ENCODE data around the gene ZFPM1.

ZFPM1 gene

DNA sequence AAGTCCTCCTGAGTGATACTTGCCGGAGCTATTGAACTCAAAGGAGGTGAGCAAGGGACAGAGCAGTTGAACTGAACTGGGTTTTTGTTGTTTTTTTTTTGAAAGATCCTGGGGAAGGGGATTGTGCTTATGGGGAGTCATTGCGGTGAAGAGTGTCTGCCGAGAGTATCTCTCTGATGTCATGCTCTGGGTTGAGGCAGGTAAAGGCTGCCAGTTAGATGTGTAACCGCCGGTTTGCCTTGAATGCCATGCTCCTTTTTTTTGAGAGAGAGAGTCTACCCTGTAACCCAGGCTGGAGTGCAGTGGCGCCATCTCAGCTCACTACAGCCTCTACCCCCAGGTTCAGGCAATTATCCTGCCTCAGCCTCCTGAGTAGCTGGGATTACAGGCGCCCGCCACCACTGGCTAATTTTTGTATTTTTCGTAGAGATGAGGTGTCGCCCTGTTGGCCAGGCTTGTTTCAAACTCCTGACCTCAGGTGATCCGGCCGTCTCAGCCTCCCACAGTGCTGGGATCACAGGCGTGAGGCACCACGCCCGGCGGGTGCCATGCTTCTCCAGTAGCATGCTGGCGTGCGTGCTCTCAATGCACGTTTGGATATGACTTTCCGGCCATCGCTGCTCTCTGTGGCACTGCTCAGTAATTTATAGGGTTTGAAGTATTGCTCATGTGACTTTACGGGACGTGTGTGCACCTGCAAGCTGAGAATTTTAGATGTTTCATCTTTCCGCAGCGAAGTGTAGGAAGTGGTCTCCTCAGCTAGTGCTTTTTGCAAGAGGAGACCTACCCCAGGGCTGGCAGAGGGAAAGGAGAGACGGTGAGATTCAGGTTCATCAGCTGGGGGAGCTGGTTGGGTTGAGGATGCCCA, 125.6 kb downstream of the ZFPM1 start:
- no peak for DNase-seq

DNA sequence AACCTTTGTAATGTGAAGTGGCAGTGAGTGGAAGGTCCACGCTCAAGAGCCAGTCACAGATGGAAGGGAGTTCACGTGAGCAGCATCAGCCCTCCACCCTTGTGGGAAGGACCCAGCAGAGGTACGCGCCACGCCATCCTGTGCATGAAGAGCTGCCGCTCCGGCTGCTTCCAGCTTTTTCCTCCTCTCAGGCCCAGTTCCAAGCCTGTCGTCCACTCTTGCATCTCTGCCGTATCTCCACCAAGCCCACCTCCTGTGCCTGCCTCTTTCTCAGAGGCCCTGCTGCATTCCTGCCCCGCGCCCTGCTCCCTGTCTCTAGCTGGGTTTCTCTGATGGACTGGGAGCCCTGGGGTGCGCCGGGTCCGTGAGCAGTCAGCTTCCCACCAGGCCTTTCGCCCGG, 127.3 kb downstream of the ZFPM1 start:
- no peak for DNase-seq

DNA sequence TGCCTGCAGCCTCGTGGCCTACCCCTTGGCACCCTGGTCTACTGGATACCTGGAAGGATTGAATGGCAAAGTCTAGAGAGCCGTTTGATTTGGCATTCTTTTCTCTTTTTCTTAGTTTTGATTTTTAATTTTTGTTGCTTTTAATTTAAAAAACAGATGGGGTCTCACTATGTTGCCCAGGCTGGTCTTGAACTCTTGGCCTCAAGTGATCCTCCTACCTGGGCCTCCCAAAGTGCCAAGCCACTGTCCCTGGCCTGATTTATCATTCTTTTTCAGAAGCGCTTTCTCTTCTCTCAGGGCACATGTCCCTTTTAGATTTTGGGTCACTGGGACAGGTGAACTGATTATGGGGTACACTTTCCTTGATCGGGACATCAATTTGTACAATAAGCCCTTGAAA, 128.0 kb downstream of the ZFPM1 start:
- no peak for DNase-seq

DNA sequence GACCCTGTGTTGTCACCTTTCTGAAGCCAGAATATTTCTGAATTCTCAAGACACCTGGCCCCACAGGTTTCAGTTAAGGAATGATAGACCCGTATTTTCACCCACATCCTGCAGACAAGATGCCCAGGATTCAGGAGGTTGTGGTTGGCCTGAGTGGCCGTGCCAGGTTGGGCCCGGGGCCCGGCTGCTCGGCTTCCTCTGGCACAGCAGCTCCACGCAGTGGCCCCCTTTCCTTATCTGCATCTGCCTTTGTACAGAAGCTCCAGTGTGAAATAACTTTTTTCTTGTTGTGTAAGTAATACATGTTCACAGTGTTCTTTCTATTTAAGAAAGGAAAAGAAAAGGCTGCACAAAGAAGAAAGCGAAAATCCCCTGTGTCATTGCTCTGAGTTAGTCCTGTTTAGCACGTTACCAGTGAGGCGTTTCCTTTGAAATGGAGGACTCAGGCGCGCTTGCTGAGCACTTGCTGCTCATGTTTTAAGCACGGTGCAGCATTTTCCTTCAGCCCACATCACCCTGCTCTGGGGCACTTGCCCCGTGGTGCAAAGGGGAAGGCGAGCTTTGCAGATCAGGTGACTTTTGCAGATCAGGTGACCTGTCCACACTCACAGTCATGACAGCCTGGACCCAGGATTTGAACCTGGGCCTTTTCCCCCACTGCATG, 130.0 kb downstream of the ZFPM1 start:
- no peak for DNase-seq

DNA sequence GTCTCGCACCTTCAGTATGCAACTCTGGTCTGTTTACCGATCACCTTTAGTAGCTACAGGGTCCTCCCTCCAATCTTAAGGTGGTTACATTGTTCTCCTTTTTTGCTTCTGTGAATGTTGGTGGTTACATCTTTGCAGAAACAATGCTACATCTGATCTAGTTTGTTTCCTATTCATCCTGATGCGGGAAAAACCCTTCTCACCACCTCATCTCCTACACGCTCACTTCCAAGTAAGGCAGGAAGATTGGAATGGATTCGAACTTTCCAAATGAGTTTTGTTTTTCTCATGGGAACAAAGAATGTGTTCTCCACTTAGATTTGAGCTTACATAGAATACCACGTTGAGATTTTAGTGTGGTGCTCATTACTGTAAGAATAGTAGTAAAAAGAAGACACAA, 131.6 kb downstream of the ZFPM1 start:
- no peak for DNase-seq

DNA sequence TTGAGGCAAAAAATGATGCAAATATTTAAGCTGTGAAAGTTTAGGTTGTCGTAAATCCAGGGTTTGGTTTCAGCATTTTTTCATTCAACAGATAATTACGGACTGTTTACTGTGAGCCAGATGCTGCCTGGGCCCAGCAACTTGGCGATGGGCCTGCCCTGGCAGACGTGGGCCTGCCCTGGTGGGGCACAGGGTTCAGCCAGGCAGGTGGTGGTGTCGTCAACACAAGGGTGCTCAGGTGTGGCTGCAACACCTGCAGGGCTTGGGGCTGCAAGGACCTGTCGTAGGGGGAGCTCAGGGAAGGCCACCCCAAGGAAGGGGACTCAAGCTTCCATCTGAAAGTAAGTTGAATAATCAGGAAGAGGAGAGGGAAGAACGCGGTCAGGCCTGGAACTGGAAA, 132.2 kb downstream of the ZFPM1 start:
- no peak for DNase-seq

DNA sequence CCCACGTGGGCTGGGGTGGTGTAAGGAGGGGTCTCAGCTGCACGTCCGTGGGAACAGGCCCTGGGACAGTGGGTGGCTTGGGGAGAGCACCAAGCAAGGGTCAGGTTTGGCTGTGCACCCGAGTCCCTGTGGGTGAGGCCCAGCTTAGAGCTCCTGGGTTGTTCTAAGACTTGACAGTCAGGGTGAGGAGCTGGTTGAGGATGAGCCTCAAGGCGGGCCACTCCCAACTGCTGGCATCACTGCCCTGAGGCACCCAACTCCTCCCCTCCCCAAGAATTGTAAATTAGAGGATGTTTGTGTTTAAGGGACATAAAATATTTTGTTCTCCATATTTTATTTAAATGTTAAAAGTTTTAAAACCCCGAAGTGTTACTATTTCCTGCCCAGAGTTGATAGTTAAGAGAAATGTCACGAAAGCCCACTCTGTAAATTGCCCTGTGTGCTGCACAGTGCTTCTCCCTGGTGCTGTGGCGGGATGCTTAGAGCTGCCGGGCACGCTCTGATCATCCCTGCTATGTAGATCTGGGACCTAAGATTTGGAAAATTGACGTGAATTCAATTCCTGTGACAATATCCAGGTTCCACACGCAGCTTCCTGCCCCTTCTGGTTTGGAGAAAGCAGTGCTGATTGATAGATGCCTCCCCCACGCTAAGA, 133.0 kb downstream of the ZFPM1 start:
- DNase-seq, result no peak
